Keratinocyte (primary cell): ENCODE data around the gene LMTK2.

ENCODE experiments used
- EZH2 ChIP-seq: IDR thresholded peaks from one replicate; pipeline ENCODE4 v1.6.1; 2012; ENCODE audit warnings: inconsistent platforms, mild to moderate bottlenecking, low read length, moderate library complexity
- TF ChIP-seq, protein P1 (sequence below), 3 experiments: IDR thresholded peaks in 1 of 3; conservative IDR thresholded peaks in 1 of 3; optimal IDR thresholded peaks in 1 of 3; 2 replicates in 2 of 3; 3 replicates in 1 of 3; pipeline versions ENCODE3 to v1.5.1; 2011; ENCODE audit warnings: low read length in 3 of 3, mild to moderate bottlenecking in 3 of 3, moderate library complexity in 2 of 3, control low read depth in 1 of 3, inconsistent platforms in 1 of 3; ENCODE audit not compliant: insufficient read depth in 2 of 3; ENCODE audit errors: extremely low read depth in 1 of 3

DNA sequence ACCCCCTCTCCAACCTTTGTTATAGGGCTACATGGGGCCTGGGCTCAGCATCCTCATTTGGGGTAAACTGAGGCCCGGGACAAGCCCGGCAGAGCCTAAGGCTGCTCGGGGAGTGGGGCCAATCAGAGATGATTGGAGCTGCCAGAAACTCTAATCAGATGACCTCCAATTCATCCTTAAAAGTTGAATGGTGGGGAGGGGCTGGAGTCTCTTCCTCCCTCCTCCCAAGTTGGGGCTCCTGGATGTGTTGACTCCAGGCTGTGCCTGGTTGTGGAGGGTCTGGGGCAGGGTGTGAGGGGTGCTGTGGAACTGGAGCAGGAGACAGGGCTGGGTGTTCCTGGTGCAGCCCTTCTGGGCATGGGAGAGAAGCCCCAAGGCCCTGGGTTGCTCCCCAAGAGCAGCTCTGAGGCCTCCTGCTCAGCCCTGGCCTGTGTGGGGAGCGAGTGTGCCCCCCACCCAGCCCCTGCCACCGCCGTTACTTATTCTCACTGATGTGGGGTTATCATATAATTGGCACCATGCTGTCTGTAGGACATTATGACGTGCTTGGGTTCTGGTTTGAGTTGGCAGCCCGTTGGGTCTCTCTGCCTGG is 106.7 kb downstream of the LMTK2 start:
- TF ChIP-seq, protein P1, sequence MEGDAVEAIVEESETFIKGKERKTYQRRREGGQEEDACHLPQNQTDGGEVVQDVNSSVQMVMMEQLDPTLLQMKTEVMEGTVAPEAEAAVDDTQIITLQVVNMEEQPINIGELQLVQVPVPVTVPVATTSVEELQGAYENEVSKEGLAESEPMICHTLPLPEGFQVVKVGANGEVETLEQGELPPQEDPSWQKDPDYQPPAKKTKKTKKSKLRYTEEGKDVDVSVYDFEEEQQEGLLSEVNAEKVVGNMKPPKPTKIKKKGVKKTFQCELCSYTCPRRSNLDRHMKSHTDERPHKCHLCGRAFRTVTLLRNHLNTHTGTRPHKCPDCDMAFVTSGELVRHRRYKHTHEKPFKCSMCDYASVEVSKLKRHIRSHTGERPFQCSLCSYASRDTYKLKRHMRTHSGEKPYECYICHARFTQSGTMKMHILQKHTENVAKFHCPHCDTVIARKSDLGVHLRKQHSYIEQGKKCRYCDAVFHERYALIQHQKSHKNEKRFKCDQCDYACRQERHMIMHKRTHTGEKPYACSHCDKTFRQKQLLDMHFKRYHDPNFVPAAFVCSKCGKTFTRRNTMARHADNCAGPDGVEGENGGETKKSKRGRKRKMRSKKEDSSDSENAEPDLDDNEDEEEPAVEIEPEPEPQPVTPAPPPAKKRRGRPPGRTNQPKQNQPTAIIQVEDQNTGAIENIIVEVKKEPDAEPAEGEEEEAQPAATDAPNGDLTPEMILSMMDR (optimal IDR thresholded peaks at IDR 0.05 in 1 of 3, IDR thresholded peaks at IDR 0.05 in 1 of 3, conservative IDR thresholded peaks at IDR 0.05 in 1 of 3; ENCODE audit: extremely low read depth in 1 of 3, insufficient read depth in 2 of 3, low read length in 3 of 3) = no peak
- TF ChIP-seq EZH2 = no peak
